Upper lobe of right lung (tissue), 1 donor: ENCODE data around the gene TMEM237. TPM values are rescaled to one million over a fixed set of nuclear protein-coding genes. Genes with fewer than 3 reads are reported as not detected.

Experiments
- ATAC-seq: fragments of 200-7000 bp; cut with Tn5 transposase; one replicate; pipeline ENCODE4 v1.9.1; 2020; ENCODE audit warnings: mild to moderate bottlenecking, moderate library complexity
- DNase-seq: peaks from one replicate; pipeline ENCODE4 v3.0.0-alpha.2; 2020
- H3K27ac ChIP-seq: fragments of 200-600 bp; one replicate; pipeline ENCODE4 v1.8.0; 2022
- H3K27me3 ChIP-seq: fragments of 200-600 bp; one replicate; pipeline ENCODE4 v1.8.0; 2022; ENCODE audit warnings: mild to moderate bottlenecking
- H3K36me3 ChIP-seq: fragments of 200-600 bp; one replicate; pipeline ENCODE4 v1.8.0; 2022
- H3K4me1 ChIP-seq: fragments of 200-600 bp; one replicate; pipeline ENCODE4 v1.8.0; 2022
- H3K4me3 ChIP-seq: fragments of 200-600 bp; one replicate; pipeline ENCODE4 v1.8.0; 2022; ENCODE audit warnings: mild to moderate bottlenecking
- H3K9me3 ChIP-seq: fragments of 200-600 bp; one replicate; pipeline ENCODE4 v1.8.0; 2022
- CTCF ChIP-seq: fragments of 200-600 bp; IDR thresholded peaks from one replicate; pipeline ENCODE4 v1.8.0; 2022; ENCODE audit warnings: antibody characterized with exemption
- intact Hi-C: fragments of 100-400 bp; cut with DNase I; formaldehyde crosslinking; loops from one replicate; pipeline ENCODE4 v1.11.0; 2022
- total RNA-seq: library from RNA; stranded (reverse); fragmentation: NEBNext Ultra II Directional; extraction: Animal tissue kit (Norgen Biotek cat#: 25700); gene quantifications from one replicate; pipeline ENCODE4 v1.2.1, GENCODE V29; 2021
- donor health status: DM: no; HTN: yes; CAD: no; lungs with severe emphysema.

The TMEM237 gene
- total RNA-seq, 1 donor from 2014 or later: 13.7 TPM

- H3K27me3 ChIP-seq: no peaks in the 10 kb centered on the region
- H3K36me3 ChIP-seq: no peaks in the 10 kb centered on the region
- no peaks in the 10 kb centered on the region for H3K9me3 ChIP-seq
- no peak for ATAC-seq
- DNase-seq: no peak
- no peak for TF ChIP-seq CTCF
- no peak overlapping the region for H3K4me3 ChIP-seq
- intact Hi-C loops: no loop called here
- H3K27ac ChIP-seq: no peak overlapping the region
- H3K4me1 ChIP-seq: no peaks in the 10 kb centered on the region
Measured at GRCh38 chr2:201664334-201664733, 21.0 kb upstream of the TMEM237 start.

DNA sequence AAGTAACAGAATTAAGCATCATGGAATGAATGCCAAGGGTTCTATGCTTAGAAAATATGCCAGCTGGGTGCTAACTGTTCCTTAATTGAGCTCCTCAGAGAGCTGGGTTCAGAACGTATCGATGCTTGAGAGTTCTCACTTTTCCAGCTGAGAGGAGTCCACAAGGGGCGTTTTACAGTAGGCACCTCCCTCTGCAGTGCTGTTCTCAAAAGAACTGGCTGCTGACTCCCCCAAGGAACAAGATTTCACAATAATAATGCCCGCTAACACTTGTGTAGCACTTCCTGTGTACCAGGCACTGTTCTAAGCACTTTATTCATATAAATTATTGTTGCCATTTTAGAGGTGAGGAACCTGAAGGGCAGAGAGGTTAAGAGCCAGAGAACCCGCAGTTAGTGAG is 18.1 kb upstream of the TMEM237 start:
- DNase-seq (no peak), ATAC-seq (peak; percentile 59)
- no peaks in the 10 kb centered on the region for H3K27me3 ChIP-seq
- no peaks in the 10 kb centered on the region for H3K4me1 ChIP-seq
- no peak overlapping the region for H3K27ac ChIP-seq
- TF ChIP-seq CTCF: no peak
- no peaks in the 10 kb centered on the region for H3K9me3 ChIP-seq
- intact Hi-C loops: no loop called here
- H3K4me3 ChIP-seq: no peak overlapping the region
- H3K36me3 ChIP-seq: no peaks in the 10 kb centered on the region

- no peaks in the 10 kb centered on the region for H3K27me3 ChIP-seq
- no peaks in the 10 kb centered on the region for H3K9me3 ChIP-seq
- H3K36me3 ChIP-seq: no peaks in the 10 kb centered on the region
- no peak for DNase-seq
- no peak overlapping the region for H3K27ac ChIP-seq
- no peak for ATAC-seq
- TF ChIP-seq CTCF: no peak
- no peaks in the 10 kb centered on the region for H3K4me1 ChIP-seq
- no peak overlapping the region for H3K4me3 ChIP-seq
- intact Hi-C loops: no loop called here
Measured at GRCh38 chr2:201660293-201660895, 17.1 kb upstream of the TMEM237 start.

- no peak overlapping the region for H3K4me3 ChIP-seq
- ATAC-seq: no peak
- intact Hi-C loops: no loop called here
- H3K27ac ChIP-seq: no peak overlapping the region
- H3K4me1 ChIP-seq: no peaks in the 10 kb centered on the region
- no peak for TF ChIP-seq CTCF
- no peaks in the 10 kb centered on the region for H3K27me3 ChIP-seq
- no peaks in the 10 kb centered on the region for H3K9me3 ChIP-seq
- no peak for DNase-seq
- no peaks in the 10 kb centered on the region for H3K36me3 ChIP-seq
Measured at GRCh38 chr2:201656740-201657139, 13.4 kb upstream of the TMEM237 start.

DNA sequence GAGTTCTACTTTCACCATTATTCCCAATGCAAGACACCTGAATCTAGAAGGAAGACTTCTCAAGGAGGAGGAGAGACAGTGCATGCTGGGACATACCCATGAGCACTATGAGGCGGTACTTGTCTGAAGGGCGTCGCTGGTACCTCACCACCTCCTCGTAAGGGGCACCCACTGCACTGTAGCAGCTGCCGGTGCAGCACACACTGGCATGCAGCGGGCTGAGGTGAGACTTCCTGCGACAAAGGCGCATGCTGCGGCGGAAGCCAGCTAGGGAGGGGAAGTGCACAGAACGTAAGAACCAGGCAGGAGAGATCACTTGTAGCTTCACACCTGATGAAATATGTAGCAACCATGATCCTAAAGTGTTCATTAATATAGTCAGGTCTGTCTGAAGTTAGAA is 12.8 kb upstream of the TMEM237 start:
- no peak for TF ChIP-seq CTCF
- no peaks in the 10 kb centered on the region for H3K4me1 ChIP-seq
- intact Hi-C loops: no loop called here
- no peak overlapping the region for H3K27ac ChIP-seq
- no peak for DNase-seq
- H3K36me3 ChIP-seq: no peaks in the 10 kb centered on the region
- H3K27me3 ChIP-seq: no peaks in the 10 kb centered on the region
- H3K4me3 ChIP-seq: no peak overlapping the region
- ATAC-seq: peak; percentile 34
- no peaks in the 10 kb centered on the region for H3K9me3 ChIP-seq
